Fibroblast of skin of scalp (primary cell): ENCODE results near the gene RNF220.
A peak's percentile ranks its signal among the peaks of the same experiment; 100 is the strongest.
"Not testable (repeated sequence)": the region's sequence is repeated elsewhere in the genome, so short reads cannot be mapped to it uniquely, and the experiment has no call there.

Source experiments
- DNase-seq: peaks from one replicate; pipeline ENCODE4 v3.0.0-alpha.2; 2013

Gene RNF220

DNA sequence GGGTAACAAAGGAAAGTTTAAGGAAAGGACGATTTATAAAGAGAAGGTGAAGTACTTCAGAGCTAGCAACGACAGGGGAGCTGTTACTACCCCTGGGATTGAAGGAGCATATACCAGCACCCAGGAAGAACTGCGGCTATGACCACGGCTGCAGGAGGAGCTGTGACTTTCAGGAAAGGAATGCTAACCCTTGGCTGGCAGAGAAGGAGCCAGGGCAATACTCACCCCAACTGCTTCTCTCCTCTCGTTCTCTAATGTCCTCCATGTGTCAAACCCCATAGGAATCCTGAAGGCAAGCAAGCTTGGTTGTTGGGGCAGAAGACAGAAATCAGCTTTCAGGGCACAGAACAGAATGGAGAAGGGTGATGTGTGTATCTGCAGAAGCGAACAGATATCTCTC lies 148.7 kb downstream of the RNF220 start:
- DNase-seq, result peak; percentile 42

DNA sequence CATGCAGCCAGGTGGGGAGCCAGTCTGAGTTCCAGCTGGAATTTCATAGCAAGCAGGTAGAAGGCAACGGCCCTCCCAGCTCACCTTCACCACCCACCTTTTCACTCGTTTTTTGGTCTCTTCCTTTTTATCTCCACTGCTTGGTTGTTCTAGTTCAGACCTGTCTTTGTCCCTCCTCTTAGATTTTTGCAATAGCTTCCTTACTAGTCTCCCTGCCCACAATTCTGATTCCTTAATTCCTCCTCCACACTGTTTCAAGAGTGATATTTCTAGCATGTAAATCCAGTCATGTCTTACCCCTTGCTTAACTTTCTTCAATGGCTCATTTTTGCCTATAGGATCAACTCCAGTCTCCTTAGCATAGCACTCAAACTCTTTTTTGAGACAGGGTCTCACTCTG lies 149.7 kb downstream of the RNF220 start:
- no peak for DNase-seq

DNA sequence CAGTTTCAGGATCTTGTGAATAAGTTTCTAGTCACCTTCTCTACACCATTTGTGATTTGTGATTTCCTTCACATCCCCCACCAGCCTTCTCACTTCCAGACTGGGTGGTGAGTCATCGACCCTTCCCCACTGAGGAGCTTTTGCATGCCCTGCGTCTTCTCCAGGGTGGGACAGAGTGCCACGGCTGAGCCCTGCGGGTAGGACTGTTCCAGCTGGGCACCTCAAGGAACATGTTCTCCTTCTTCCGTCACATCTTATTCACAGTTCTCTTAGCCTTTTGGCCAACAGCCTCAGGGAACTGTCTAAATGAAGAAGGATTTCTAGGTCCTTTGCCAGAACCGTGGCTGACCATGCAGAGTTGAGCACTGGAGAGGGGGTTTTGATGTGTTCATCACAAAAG lies 152.7 kb downstream of the RNF220 start:
- DNase-seq, result peak; percentile 21

DNA sequence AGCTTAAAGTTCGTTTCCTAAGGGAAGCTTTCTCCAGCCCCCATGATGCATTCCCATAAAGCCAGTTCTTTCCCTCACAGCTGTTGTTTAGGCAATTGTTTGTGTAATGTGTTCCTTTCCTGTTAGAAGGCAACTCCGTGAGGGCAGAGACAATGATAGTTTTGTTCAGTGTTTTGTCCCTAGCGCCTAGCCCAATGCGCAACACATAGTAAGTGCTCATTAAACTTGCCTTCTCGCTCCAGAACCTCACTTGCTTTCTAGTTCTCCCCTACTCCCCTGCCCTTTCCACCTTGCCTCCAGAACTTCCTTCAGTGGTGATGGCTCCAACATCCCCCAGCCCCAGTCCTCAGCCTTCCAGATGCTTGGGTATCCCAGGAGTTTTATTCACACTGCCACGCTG lies 153.8 kb downstream of the RNF220 start:
- DNase-seq, result no peak

DNA sequence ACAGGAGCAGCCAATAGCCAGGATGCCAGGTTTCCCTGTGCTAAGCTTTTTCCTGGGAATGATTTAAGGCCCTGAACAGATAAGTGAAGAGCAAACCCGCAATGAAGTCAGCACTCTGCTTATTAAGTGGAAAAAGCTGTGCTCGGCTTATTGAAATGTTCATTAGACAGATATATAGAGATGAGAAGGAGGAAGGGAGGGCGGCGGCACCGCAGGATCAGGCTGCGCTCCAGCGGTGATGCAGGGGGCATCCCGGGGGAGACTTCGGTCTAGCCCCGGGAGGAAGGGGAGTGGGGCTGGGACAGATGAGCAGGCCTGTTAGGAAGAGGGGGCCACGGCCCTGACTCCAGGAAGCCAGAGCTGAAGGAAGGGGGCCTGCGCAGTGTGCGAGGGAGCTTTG lies 154.3 kb downstream of the RNF220 start:
- DNase-seq, result no peak

DNA sequence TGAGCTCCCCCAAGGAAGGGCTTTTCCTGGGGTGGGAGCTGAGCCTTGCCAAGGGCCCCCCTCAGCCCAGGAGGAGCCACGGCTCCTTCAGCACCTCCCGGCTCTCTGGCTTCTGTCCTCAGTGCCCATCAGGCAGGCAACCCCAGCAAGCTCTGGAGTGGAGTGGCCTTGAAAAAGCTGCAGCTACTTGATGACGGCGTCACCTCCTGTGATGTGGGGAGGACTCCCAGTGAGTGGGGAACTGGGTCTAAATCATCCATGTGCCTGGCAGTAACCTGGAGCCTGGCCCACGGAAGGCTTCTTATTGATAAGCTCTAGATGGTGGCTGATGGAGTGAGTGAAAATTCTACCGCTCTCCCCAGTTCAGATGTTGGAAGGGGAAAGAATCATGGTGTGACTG lies 154.9 kb downstream of the RNF220 start:
- DNase-seq, result no peak

DNA sequence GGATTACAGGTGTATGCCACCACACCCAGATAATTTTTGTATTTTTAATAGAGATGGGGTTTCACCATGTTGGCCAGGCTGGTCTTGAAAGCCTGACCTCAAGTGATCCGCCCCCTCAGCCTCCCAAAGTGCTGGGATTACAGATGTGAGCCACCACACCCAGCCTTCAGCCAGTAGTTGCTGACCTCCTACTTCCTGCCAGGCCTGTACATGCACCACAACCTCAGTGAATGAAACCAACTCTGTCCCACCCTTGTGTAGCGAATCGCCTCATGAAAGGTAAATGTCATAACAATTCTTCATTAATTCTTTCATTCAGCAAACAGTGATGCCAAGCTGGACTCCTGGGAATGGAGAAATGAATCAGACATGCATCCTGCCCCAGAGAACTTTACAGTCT lies 155.6 kb downstream of the RNF220 start:
- DNase-seq, result not testable (repeated sequence)

DNA sequence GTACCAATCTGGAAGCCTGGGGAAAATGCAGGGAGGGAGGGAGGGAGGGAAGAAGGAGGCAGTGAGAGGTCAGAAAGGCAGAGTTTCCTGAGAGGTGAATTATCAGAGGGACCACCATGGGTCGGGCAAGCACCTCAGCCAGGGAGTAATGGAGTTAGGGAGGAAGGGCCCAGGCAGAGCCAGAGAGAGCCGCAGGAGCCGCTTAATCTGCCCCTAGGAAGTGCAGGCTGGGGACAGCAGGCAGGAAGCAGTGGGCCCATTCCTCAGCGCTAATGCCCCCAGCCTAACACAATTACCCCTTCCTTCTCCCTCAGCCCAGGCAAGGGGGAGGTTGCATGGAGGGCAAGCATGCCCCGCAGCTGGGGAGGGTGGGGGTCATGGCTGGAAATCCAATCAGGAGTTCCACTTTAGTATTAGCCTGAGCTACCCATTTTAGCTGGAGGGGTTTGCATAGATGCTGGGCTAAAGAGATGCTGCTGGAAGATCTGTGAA lies 160.2 kb downstream of the RNF220 start:
- DNase-seq, result no peak

DNA sequence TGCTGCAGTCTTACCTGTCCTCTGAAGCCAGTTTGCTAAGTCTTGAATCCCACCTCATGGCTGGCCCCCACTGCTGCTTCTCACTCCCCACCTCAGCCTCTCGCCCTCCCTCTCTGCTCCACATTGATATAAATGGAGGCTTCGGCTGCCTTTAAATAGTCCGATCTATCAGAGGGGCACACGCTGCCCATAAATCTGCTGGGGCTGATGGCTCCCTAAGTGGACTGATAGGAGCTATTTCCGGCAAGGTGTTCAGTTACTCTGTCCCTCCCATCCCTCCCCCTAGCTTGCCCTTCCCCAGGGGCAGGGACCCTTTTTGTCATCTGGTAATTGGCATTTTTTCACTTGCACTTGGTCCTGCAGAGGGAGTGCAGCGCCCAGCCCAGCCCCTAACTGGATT lies 160.8 kb downstream of the RNF220 start:
- no peak for DNase-seq

DNA sequence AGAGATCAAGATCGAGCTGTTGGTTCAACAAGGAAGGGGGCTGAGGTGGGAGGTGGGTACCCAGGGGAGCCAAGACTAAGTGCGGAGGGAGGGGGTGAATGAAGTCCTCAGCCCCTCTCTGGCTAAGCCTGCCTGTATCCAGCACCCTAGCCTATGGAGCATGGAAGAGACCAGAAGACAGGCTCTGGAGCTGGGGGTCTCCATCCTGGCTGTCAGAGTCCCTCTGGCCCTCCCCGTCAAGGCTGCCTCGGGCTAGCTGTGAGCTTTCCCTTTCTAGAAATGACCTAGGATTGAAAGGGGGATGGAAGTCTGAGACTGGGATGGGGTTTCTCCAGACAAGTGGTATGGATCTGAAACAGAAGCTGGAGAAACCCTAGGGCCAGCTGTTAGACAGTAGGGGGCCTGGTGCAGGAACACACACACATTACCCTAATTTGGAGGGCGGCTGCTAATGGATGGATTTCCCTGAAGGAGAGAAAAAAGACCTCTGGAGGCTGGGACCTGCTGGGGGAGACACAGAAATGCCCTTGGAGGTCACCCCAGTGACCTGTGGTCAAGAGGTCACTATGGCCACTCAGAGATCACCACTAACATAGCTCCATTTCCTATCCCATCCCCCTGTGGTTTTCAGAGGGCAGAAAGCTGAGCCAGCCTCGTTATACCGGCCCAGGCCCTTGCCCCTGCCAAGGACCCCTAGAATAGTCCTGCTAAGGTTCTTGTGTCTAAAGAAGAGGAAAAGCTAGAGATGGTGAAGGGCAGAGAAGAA lies 161.4 kb downstream of the RNF220 start:
- DNase-seq, result no peak

DNA sequence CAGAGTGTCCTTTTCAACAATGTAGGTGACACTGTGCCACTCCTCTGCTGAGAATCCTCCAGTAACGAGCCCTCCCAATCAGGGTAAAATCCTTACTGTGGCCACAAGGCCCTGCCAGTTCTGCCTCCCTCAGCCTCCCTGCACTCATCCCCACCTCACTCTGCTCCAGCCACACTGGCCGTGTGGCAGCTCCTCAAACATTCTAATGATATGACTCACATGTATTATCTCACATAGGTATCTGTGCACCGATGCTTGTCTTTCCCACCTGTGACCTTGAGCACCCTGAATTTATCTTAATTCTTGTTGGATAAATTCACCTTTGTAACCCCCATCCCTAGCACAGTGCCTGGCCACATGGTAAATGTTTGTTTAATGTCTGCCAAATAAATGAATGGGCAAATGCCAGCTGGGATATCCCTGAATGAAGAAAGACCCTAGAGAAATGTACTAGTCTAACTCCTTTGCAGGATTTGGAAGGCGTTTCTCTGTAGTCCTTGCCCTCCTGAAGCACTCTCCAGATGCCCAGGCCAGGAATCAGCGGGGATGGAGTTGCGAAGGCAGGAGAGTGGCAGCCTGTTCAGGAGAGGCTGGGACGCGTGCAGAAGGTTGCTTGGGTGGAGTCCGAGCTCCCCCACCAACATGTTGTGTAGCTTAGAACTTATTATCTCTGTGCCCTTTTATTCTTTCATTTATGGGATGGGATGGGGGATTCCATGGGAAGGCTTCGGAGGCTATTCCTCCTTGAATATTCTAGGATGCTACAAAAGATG lies 163.3 kb downstream of the RNF220 start:
- DNase-seq, result no peak

DNA sequence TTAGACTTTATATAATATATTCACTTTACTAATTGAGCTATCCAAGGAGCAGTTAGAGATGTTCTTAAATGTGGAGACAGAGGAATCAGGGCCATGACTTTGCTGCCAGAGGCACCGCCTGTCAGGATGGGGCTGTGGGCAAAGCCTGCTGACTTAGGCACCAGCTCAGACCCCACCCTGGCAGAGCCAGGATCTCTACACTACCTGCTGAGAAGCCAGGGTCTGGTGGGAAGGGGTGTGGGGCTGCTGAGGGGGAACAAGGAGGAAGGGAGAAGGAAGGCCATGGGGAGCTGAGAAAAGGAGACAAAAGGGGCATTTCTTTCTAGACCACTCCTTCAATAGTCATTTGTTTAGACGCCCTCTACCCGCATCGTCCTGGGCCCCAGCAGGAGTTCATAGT lies 164.4 kb downstream of the RNF220 start:
- no peak for DNase-seq

DNA sequence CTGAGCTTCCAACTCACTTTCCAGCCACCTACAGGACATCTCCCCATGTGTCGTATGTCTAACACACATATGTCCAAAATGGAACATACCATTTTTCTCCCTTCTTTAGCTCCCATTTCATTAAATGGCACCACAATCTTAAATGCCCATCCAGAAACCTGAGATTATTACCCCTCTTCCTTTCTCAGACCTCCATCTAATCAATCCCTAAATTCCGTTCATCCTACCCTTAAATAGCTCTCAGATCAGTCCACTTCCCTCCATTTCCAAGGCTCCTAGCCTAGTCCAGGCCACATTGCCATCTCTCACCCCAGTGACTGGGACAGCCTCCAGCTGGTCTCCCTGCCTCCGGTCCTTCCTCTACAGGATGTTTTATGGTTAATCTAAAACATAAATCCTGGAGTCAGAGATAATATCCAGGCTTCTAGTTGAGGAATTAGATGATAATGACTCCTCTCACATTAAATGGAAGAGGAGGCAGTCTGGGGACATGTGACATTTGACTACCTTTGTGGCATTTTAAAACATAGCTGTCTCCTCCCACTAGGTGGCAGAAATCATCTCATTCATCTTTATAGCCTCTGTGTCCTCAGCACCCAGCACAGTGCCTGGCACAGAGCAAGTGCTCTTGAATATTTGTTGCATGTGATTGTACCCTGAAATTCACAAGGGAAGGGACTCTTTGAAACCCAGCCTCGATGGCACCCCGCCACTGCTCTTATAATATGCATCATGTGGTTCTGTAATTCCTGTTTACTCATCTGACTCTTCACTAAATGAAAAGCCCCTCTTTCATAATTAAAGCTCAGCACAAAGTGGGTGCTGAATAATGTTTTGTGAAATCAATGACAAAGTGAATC lies 166.9 kb downstream of the RNF220 start:
- DNase-seq, result no peak

DNA sequence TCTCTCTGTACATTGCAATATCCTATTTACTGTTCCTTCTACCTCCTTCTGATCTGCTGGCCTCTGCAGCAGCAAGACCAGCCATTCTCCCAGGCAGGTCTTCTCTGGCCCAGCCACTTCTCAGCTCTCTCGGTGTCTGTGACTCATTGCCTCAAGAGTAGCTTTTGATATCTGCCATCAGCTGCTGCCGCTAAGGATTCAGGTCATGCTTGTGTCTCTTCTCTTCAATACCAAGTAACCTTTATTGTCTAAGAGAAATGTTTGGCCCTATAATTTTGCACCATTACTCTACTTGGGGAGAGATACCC lies 167.5 kb downstream of the RNF220 start:
- DNase-seq, result no peak

DNA sequence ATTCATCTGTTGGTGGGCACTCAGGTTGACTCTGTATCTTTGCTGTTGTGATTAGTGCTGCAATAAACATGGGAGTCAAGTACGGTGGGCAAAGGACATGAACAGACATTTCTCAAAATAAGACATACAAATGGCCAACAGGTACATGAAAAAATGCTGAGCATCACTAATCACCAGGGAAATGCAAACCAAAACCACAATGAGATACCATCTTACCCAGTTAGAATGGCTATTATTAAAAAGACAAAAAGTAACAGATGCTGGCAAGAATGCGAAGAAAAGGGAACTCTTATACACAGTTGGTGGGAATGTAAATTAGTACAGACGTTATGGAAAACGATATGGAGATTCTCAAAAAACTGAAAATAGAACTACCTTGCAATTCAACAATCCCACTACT lies 170.3 kb downstream of the RNF220 start:
- DNase-seq, result no peak

DNA sequence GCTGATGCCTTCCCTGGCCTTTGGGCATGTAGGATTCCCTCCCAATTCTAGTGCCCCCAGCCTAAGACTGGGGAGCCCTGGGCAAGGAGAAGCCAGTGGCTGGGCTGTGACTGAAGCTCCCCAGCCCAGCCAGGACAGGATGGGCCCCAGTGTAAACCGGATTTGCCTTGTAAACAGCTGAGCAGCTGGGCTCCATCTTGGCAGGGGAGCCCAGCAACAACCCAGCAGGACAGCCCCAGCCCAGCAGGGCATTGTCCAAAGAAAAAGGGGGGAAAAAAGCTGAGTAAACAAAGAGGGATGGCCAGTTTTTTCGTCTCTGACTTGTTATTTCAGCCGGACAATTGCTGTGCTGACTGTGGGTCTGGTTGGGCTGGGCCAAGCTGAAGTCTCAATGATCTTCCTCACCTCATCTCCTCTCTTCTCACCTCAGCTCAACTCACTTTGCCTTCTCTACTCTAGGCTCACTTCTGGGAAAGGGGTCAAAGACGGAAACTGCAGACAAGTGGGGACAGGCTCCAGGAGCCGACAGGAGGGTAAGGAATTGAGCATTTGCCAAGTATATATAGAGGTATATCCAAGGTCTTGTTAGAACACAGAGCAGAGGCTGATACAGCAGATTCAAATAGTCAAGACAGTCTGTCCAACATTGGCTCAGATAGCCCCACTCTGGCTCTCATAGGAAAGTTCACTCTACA lies 171.5 kb downstream of the RNF220 start:
- DNase-seq, result no peak

DNA sequence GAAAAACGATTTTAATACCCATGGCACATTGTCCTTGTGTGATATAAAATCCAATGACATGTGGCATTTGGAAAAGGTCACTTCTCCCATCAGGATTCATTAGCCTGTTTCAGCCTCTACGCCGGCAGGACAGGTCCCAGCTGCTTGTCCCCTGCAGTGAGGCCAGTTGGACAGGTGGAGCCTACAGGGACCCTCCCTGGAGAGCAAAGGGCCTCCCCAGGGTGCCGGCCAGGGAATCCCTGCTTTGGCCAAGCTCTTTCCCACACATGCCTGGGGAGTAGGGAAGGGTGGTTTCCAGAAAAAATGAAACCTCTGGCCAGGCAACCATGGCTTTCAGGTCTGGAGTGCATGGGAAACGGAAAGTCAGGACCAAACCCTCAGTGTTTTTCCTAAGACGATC lies 176.2 kb downstream of the RNF220 start:
- no peak for DNase-seq

DNA sequence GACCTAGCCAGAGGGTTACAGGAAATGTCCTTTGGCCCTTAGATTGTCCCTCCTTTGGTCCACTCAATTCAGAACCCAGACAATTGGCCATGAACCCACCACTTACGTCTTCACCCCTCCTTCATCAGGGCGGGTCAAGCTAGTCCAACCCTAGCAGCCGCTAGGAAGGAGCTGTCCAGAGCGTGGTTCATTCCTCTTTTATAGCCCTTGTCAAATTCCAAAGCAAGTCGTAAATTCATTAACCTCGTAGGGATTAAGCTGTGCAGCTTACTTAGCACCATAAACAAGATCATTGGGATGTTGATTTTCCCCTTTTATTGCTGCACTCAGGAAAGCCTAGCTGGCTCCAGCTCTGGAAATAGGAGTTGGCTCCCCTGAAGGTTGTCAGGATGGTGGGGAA lies 179.1 kb downstream of the RNF220 start:
- DNase-seq, result no peak

DNA sequence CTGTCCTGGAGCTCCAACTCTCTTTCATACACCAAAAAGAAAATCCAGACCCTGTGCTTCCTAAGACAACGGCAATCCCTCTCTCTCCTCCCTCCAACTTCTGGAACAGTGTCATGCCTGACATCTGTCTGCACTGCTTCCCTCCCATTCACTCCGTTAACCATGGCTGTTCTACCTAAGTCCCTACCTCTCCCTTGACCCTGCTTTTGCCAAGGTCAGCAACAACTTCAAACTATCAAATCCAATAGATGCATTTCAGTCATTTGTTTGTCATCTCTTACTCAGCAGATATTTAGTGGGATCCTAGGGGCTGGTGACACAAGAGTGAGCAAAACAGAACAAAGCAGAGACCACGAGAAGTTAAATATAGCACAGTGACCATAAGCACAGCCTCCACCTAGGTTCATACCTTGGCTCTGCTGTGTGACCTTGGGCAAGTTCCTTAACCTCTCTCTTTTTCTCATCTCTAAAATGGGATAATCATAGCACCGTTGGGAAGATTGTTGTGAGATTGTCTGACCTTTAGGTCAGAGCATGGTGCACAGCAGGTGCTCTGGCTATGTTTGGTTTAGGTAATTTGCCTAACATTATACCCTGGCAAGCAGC lies 180.4 kb downstream of the RNF220 start:
- DNase-seq, result no peak

DNA sequence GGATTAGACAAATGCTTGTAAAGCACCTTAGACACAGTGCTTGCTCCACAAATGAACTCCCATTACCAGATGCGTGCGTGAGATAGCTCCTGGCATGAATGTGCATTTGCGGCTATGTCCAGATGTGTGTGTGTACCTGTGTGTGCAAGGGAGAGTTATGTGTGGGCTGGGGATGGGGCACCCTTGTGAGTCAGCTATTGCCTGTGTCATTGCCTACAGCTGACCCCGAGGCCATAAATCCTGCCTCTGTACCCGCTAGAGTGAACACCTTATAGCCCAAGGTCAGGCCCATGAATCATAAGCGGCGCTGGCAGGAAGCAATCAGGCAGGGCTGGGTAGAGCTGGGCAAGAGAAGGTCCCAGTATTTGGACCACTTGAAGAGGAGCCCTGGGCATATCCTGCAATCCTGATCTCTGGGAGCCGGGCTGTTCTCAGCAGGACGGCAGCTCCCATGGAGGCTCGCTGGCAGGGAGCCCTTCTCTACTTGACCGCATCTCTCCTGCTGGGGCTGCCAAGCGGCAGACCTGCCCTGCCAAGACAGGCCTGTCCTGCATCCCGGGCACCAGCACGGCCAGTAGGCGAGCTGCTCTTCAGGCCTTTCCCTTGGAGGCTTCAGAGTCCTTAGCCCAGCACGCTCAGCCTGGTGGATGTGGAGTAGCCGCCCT lies 182.9 kb downstream of the RNF220 start:
- no peak for DNase-seq

DNA sequence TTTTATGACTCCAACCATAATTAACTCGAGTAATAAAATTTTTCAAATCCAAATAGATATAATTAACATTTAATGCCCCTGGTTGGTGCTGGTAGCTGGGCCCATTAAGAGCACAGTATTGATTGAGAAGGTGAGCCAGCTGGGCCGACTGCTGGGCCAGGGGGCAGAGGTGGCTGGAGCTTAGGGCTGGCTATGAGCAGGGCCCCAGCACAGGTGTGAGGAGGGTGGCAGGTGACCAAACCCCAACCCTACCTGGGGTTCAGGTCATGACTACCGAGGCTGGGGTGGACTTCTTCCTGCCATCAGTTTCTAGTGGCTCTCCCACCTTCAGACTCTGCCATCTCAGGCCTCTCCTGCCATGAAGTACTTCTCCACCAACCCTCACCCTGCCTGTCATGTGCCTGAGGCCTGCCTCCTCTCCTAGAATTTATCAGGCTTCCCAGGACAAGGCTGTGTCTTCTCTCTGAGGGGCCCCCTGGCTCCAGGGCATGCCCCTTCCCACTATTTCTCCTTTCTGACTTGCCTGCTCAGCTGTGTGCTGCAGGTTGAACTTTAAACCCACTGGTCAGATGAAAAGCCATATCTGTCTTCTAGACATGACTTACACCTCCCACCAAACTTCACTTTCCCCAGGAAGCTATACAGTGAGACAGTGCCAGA lies 183.6 kb downstream of the RNF220 start:
- DNase-seq, result no peak
